Colonic mucosa (tissue), 4 donors: Measurements from ENCODE around the gene P2RX6. TPM values are rescaled to one million over a fixed set of nuclear protein-coding genes. Genes with fewer than 3 reads are reported as not detected.
"Not testable (repeated sequence)": the region's sequence is repeated elsewhere in the genome, so short reads cannot be mapped to it uniquely, and the experiment has no call there.

ENCODE experiments used
- DNase-seq: peaks from one replicate; pipeline ENCODE4 v3.0.0-alpha.2; 2020
- H3K27ac ChIP-seq: fragments of 200-600 bp; one replicate; pipeline ENCODE4 v1.8.0; 2021
- H3K27me3 ChIP-seq: fragments of 200-600 bp; one replicate; pipeline ENCODE4 v1.8.0; 2021
- H3K36me3 ChIP-seq: fragments of 200-600 bp; one replicate; pipeline ENCODE4 v1.8.0; 2021
- H3K4me1 ChIP-seq: fragments of 200-600 bp; one replicate; pipeline ENCODE4 v1.8.0; 2021; ENCODE audit warnings: mild to moderate bottlenecking
- H3K4me3 ChIP-seq: fragments of 200-600 bp; one replicate; pipeline ENCODE4 v1.8.0; 2021
- H3K9ac ChIP-seq, 2 donors: one replicate each; pipeline ENCODE4 v1.7.0; 2013; ENCODE audit warnings: control low read depth in 2 of 2, low read depth in 2 of 2, low read length in 2 of 2
- H3K9me3 ChIP-seq: fragments of 200-600 bp; one replicate; pipeline ENCODE4 v1.8.0; 2021
- intact Hi-C: fragments of 100-400 bp; cut with DNase I; formaldehyde crosslinking; loops from one replicate; pipeline ENCODE4 v1.14.1; 2022
- total RNA-seq, 2 donors: library from RNA; stranded (reverse); fragmentation: NEBNext Ultra II Directional in 1 of 2; extraction: Animal tissue kit (Norgen Biotek cat#: 25700) in 1 of 2; gene quantifications; one replicate each; pipeline ENCODE4 v1.2.1, GENCODE V29; 2021
- TF ChIP-seq, protein P1 (sequence below): fragments of 200-600 bp; IDR thresholded peaks from one replicate; pipeline ENCODE4 v1.8.0; 2022; ENCODE audit warnings: antibody characterized with exemption, mild to moderate bottlenecking
- donor health status: healthy.
- donor health status: DM: no; HTN: no; CAD: no.
- donor health status: DM: no; HTN: no; CAD: no.

Gene P2RX6
- total RNA-seq, 2 donors from 2014 or later: 0.27 to 0.62 TPM

DNA sequence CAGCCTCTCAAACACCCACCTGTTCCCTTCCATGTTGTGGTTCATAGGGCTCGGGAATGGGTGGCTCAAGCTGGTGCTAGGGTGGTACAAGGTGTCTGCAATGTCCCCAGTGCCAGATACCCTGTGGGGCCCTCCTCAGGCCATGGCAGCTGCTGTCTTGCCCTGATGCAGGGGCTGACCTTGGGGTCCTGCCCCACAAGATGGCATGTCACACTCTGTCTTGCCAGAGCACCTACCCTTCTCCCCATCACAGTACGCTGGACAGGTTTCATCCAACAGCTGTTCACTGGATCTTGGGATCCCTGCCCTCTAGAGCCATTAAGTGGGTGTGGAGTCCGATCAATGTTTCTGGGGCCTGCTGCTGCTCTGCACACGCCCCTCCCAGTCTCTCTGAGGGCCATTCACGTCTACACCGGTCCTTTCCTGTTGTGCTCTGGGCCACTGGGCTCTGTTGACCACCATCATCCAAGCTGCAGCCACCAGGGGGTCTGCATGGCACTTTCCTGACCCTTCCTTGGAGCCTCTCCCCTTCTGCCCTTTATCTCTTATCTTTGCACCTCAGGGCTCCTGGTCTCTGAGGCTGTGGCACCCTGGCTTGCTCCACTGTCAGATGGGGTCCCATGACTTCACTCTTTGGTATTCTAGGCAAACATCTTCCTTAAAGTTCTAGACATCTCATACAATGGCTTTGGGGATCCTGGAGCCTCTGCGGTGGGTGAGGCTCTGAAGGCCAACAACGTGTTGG, 37.9 kb downstream of the P2RX6 start:
- no peaks in the 10 kb centered on the region for H3K36me3 ChIP-seq
- DNase-seq: no peak
- no peak overlapping the region for H3K9ac ChIP-seq
- no peaks in the 10 kb centered on the region for H3K4me1 ChIP-seq
- H3K27me3 ChIP-seq: no peaks in the 10 kb centered on the region
- no peak overlapping the region for H3K4me3 ChIP-seq
- TF ChIP-seq, protein P1, sequence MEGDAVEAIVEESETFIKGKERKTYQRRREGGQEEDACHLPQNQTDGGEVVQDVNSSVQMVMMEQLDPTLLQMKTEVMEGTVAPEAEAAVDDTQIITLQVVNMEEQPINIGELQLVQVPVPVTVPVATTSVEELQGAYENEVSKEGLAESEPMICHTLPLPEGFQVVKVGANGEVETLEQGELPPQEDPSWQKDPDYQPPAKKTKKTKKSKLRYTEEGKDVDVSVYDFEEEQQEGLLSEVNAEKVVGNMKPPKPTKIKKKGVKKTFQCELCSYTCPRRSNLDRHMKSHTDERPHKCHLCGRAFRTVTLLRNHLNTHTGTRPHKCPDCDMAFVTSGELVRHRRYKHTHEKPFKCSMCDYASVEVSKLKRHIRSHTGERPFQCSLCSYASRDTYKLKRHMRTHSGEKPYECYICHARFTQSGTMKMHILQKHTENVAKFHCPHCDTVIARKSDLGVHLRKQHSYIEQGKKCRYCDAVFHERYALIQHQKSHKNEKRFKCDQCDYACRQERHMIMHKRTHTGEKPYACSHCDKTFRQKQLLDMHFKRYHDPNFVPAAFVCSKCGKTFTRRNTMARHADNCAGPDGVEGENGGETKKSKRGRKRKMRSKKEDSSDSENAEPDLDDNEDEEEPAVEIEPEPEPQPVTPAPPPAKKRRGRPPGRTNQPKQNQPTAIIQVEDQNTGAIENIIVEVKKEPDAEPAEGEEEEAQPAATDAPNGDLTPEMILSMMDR: no peak
- H3K27ac ChIP-seq: no peak overlapping the region
- H3K9me3 ChIP-seq: no peaks in the 10 kb centered on the region
- intact Hi-C loops: no loop called here

DNA sequence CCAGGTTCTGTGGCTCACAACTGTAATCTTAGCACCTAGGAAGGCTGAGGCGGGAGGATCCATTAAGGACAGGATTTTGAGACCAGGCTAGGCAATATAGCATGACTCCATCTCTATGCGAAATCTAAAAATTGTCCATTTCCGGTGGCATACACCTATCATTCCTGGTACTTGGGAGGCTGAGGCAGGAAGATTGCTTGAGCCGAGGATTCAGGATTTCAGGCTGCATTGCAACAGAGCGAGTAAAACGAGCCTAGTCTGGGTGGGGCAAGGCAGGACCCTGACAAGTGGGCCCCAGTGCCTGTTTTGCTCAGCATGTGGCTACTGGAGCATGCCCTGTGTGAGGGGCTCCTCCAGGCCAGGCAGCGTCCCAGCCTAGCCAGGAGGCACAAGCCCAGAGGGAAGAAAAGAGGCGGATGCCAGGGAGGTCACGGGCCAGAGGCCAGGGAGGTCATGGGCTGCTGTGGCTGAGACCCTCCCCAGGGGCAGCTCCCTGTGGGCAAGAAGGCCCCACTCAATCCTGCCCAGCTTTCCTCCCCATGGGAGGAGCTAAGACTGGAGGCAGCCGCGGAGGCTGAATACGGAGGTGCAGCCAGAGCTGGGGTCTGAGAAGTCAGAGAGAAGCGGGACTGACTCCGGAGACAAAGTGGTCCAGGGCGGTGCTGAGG, 39.2 kb downstream of the P2RX6 start:
- TF ChIP-seq, protein P1: no peak
- Histone ChIP-seq H3K4me3 (no peak overlapping the region), H3K36me3 (no peaks in the 10 kb centered on the region), H3K9me3 (no peaks in the 10 kb centered on the region), H3K4me1 (no peaks in the 10 kb centered on the region), H3K27ac (no peak overlapping the region), H3K27me3 (no peaks in the 10 kb centered on the region), H3K9ac (no peak overlapping the region)
- no peak for DNase-seq
- intact Hi-C loops: no loop called here

DNA sequence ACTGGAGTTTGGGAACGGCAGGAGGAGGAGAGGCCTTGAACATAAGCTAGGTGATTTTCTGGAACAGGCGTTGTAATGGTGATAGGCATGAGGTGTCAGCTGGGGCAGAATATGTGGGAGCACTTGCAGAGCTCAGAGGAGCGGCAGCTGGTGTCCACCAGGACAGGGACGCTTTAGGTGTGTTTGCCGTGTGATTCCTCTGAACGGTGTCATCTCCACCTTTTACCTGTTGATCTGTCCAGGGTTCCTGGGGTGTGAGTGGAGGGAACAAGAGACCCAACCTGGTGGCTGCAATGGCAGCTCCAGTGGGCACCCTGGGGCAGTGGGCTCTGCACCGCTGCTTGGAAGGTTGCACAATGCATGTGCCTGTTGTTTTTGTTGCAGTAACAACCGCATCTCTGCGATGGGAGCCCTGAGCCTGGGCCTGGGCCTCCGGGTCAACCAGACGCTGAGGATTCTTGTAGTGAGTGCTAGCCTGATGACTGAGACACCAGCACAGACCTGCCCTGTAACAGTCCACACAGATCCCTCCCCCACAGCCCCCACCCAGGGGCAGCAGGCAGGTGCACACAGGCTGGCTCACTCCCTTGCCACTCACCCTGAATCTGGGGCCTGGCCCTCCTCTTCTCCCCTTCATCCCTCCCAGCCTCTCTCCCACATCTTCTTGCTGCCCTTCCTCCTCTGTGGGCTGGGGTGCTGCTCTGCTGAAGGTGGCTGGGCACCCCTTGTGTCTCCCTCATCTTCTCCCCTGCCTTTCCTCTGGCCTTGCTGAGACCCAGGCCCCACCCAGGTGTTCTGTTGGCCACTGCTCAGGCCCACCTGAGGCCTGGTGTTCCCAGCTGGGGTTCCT, 40.0 kb downstream of the P2RX6 start:
- Histone ChIP-seq H3K4me3 (no peak overlapping the region), H3K27ac (no peak overlapping the region), H3K27me3 (no peaks in the 10 kb centered on the region), H3K9me3 (no peaks in the 10 kb centered on the region), H3K36me3 (no peaks in the 10 kb centered on the region), H3K4me1 (no peaks in the 10 kb centered on the region), H3K9ac (no peak overlapping the region)
- intact Hi-C loops: no loop called here
- TF ChIP-seq, protein P1: no peak
- no peak for DNase-seq

DNA sequence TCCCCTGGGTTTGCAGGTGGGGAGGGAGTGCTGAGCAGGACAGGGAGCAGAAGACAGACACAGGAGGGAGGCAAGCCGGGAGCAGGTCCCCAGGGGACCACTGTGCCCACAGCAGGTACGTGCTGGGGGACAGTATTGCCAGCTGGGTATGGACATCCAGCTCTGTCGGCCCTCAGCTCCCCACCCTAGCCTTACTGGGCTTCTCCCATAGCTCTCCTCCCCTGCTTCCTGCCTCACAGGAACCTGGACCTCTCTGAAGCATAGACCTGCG, 40.5 kb downstream of the P2RX6 start:
- no peak overlapping the region for H3K27ac ChIP-seq

DNA sequence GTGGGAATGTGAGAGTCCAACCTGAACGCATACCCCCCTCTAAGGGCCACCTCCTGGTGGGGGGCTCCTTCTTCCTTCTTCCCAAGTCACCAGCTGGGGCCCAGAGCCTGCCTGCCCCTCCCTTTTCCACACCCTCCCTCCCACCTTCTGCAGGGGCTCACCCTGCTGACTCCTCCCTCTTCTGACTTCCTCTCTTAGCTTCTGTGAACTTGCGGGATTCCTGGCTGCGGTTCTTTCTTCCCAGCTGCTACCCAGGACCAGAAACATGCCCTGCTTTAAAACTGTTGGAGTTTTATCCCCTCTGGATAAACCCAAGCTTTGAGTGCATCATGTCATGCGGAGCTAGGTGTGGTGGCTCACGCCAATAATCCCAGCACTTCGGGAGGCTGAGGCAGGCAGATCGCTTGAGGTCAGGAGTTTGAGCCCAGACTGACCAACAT, 40.9 kb downstream of the P2RX6 start:
- H3K9me3 ChIP-seq: no peaks in the 10 kb centered on the region
- no peaks in the 10 kb centered on the region for H3K36me3 ChIP-seq
- H3K27me3 ChIP-seq: no peaks in the 10 kb centered on the region
- TF ChIP-seq, protein P1: no peak
- H3K27ac ChIP-seq: no peak overlapping the region
- DNase-seq: no peak
- no peak overlapping the region for H3K9ac ChIP-seq
- intact Hi-C loops: no loop called here
- no peaks in the 10 kb centered on the region for H3K4me1 ChIP-seq
- H3K4me3 ChIP-seq: no peak overlapping the region

More for the DNA sequence above, 40.5 kb downstream of the P2RX6 start:
- Histone ChIP-seq H3K4me3 (no peak overlapping the region), H3K36me3 (no peaks in the 10 kb centered on the region), H3K9ac (no peak overlapping the region), H3K9me3 (no peaks in the 10 kb centered on the region), H3K4me1 (no peaks in the 10 kb centered on the region), H3K27me3 (no peaks in the 10 kb centered on the region)
- intact Hi-C loops: no loop called here
- no peak for DNase-seq
- TF ChIP-seq, protein P1: no peak

DNA sequence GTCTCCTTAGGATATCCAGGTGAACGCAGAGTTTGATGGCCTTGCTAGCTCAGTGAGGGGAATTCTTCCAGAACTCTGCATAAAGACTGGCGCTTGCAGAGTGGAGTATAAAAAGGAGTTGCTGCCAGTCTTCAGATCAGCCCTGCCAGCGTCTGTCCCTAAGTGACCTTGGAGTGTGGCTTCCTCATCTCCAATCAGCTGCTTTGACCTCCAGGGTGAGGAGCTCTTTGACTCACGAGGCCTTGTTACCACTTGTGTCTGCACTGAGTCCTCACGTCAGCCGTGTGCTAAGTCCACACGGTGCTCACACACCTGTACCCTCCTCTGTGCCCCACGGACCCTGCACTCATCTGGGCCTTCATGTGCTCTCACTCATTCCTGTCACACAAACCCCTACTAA, 45.4 kb downstream of the P2RX6 start:
- H3K9me3 ChIP-seq, intact Hi-C loops, H3K27me3 ChIP-seq, H3K4me3 ChIP-seq, H3K9ac ChIP-seq, DNase-seq, H3K4me1 ChIP-seq, H3K36me3 ChIP-seq, H3K27ac ChIP-seq: not testable (repeated sequence)

DNA sequence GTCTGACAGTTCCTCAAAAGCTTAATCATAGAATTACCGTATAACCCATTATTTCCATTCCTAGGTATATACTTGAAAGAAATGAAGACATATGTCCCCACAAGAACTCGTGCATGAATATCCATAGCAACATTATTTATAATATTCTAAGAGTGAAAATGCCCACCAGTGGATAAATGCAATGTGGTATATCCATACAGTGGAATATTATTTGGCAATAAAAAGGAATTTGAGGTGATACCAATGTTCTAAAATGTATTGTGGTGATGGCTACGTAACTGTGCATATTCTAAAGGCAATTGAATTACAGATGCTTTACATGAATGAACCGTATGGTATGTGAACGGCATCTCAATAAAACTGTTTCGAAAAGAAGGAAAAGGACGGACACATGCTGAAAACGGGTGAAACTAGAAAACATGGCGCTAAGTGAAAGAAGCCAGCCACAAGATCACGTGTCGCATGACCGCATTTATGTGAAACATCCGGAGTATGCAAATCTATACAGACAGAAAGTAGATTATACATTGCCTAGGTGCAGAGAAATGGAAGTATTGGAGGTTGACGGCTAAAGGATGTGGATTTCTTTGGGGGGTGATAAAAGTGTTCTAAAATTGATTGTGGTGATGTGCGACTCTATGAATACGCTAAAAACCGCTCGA, 46.8 kb downstream of the P2RX6 start:
- H3K9ac ChIP-seq, H3K27ac ChIP-seq, DNase-seq, H3K4me3 ChIP-seq, H3K27me3 ChIP-seq, H3K4me1 ChIP-seq, H3K36me3 ChIP-seq, intact Hi-C loops, H3K9me3 ChIP-seq: not testable (repeated sequence)

DNA sequence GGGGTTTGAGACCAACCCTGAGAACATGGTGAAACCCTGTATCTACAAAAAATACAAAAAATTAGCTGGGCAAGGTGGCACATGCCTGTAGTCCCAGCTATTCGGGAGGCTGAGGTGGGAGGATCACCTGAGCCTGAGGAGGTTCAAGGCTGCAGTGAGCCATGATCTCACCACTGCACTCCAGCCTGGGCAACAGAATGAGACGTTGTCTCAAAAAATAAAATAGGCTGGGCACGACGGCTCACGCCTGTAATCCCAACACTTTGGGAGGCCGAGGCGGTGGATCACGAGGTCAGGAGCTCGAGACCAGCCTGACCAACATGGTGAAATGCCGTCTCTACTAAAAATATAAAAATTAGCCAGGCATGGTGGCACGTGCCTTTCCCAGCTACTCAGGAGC, 49.5 kb downstream of the P2RX6 start:
- H3K4me1 ChIP-seq, intact Hi-C loops, H3K27me3 ChIP-seq, H3K27ac ChIP-seq, DNase-seq, H3K9me3 ChIP-seq, H3K9ac ChIP-seq, H3K36me3 ChIP-seq, H3K4me3 ChIP-seq: not testable (repeated sequence)
